B cell (primary cell): ENCODE data around the gene RNH1. TPM values are rescaled to one million over a fixed set of nuclear protein-coding genes. Genes with fewer than 3 reads are reported as not detected.
"Not testable (repeated sequence)": the region's sequence is repeated elsewhere in the genome, so short reads cannot be mapped to it uniquely, and the experiment has no call there.

Experiments
- ATAC-seq: fragments of 200-7000 bp; cut with Tn5 transposase; one replicate; pipeline ENCODE4 v1.10.0; 2021; ENCODE audit warnings: low read depth, mild to moderate bottlenecking, moderate number of reproducible peaks, moderate library complexity
- CTCF ChIA-PET: fragments of 350-600 bp; sonication (Branson Sonifier 250); formaldehyde crosslinking; loops from one replicate; lab custom pipeline; 2021; ENCODE audit warnings: antibody characterized with exemption, inconsistent platforms; lab: Charles Lee
- POLR2A ChIA-PET: fragments of 350-600 bp; sonication (Branson Sonifier 250); formaldehyde crosslinking; loops from one replicate; lab custom pipeline; 2021; ENCODE audit warnings: antibody characterized with exemption; lab: Charles Lee
- DNase-seq: peaks from one replicate; pipeline ENCODE4 v3.0.0; 2013
- H2AFZ ChIP-seq: 2 replicates; pipeline ENCODE4 v1.6.1; 2012; ENCODE audit warnings: mild to moderate bottlenecking, low read depth, low read length; ENCODE audit not compliant: insufficient read depth, poor library complexity, severe bottlenecking
- H3K27ac ChIP-seq, 2 donors: 1 replicate in 1 of 2; 2 replicates in 1 of 2; pipeline ENCODE4 v1.5.1; 2012 to 2013; ENCODE audit warnings: low read length in 2 of 2, mild to moderate bottlenecking in 2 of 2, moderate library complexity in 1 of 2
- H3K27me3 ChIP-seq, 4 experiments: fragments of 200-600 bp in 1 of 4; sonication (generic) in 1 of 4; replicated peaks in 1 of 4; 1 replicate in 2 of 4; 2 replicates in 2 of 4; pipeline versions ENCODE4 v1.6.1 to v1.7.0; 2013 to 2016; ENCODE audit warnings: low read length in 3 of 4, mild to moderate bottlenecking in 2 of 4, mixed read lengths in 1 of 4, moderate library complexity in 1 of 4; ENCODE audit not compliant: insufficient read depth in 4 of 4, control insufficient read depth in 3 of 4; ENCODE audit errors: control extremely low read depth in 1 of 4
- H3K36me3 ChIP-seq, 2 experiments: replicated peaks in 1 of 2; 1 replicate in 1 of 2; 2 replicates in 1 of 2; pipeline versions ENCODE4 v1.6.1 to v1.7.1; 2013; ENCODE audit warnings: low read length in 1 of 2; ENCODE audit not compliant: insufficient read depth in 2 of 2, control insufficient read depth in 1 of 2; ENCODE audit errors: control extremely low read depth in 1 of 2, extremely low read depth in 1 of 2
- H3K4me1 ChIP-seq, 2 donors: fragments of 200-600 bp in 1 of 2; sonication (generic) in 1 of 2; 1 replicate in 1 of 2; 2 replicates in 1 of 2; pipeline versions ENCODE4 v1.5.1 to v1.6.1; 2013 to 2017; ENCODE audit warnings: low read length in 2 of 2; ENCODE audit not compliant: control insufficient read depth in 2 of 2, insufficient read depth in 2 of 2
- H3K4me2 ChIP-seq: replicated peaks from 2 replicates; pipeline ENCODE3; 2012; ENCODE audit warnings: mild to moderate bottlenecking, low read depth, low read length; ENCODE audit not compliant: poor library complexity, severe bottlenecking
- H3K4me3 ChIP-seq, 5 experiments: fragments of 200-600 bp in 1 of 5; sonication (generic) in 1 of 5; 1 replicate in 3 of 5; 2 replicates in 2 of 5; pipeline versions ENCODE4 v1.5.1 to v1.7.0; 2011 to 2016; ENCODE audit warnings: low read length in 4 of 5, mild to moderate bottlenecking in 4 of 5, low read depth in 2 of 5, control low read depth in 1 of 5, moderate library complexity in 1 of 5; ENCODE audit not compliant: insufficient read depth in 1 of 5; ENCODE audit errors: control extremely low read depth in 1 of 5, extremely low read depth in 1 of 5
- H3K79me2 ChIP-seq: fragments of 200-600 bp; sonication (generic); one replicate; pipeline ENCODE4 v1.6.0; 2016; ENCODE audit warnings: low read length; ENCODE audit not compliant: control insufficient read depth, insufficient read depth
- H3K9ac ChIP-seq: fragments of 200-600 bp; sonication (generic); 2 replicates; pipeline ENCODE4 v1.6.1; 2017; ENCODE audit warnings: mild to moderate bottlenecking, low read length, moderate library complexity
- H3K9me3 ChIP-seq, 3 donors: one replicate each; pipeline versions ENCODE4 v1.6.1 to v1.7.1; 2013; ENCODE audit warnings: low read length in 2 of 3; ENCODE audit not compliant: control insufficient read depth in 2 of 3, insufficient read depth in 1 of 3; ENCODE audit errors: control extremely low read depth in 1 of 3
- H4K20me1 ChIP-seq: 2 replicates; pipeline ENCODE4 v1.6.0; 2012; ENCODE audit warnings: mild to moderate bottlenecking, low read length; ENCODE audit not compliant: insufficient read depth, control insufficient read depth, poor library complexity, severe bottlenecking
- H3K27ac Mint-ChIP-seq: one replicate; pipeline ENCODE4 v1.8.0; 2021; ENCODE audit warnings: mixed read lengths
- H3K27me3 Mint-ChIP-seq: one replicate; pipeline ENCODE4 v1.8.0; 2021; ENCODE audit warnings: mixed read lengths
- H3K4me1 Mint-ChIP-seq: one replicate; pipeline ENCODE4 v1.8.0; 2021; ENCODE audit warnings: mixed read lengths
- H3K4me3 Mint-ChIP-seq: one replicate; pipeline ENCODE4 v1.8.0; 2021; ENCODE audit warnings: mixed read lengths
- H3K9me3 Mint-ChIP-seq: one replicate; pipeline ENCODE4 v1.8.0; 2022; ENCODE audit warnings: mixed read lengths; ENCODE audit not compliant: insufficient read depth
- CTCF ChIP-seq: fragments of 200-600 bp; IDR thresholded peaks from one replicate; pipeline ENCODE4 v1.8.0; 2022; ENCODE audit warnings: antibody characterized with exemption, mild to moderate bottlenecking
- EZH2 ChIP-seq: IDR thresholded peaks from 2 replicates; pipeline ENCODE4 v1.6.1; 2012; ENCODE audit warnings: borderline replicate concordance, low read depth, mild to moderate bottlenecking, moderate library complexity, low read length; ENCODE audit not compliant: insufficient read depth, poor library complexity, severe bottlenecking
- WGBS: methylation state at CpG from one replicate; pipeline ENCODE4 v1.1.5; 2013; ENCODE audit warnings: missing lambda C conversion rate; ENCODE audit not compliant: insufficient coverage; 5-methylcytosine and 5-hydroxymethylcytosine counted together
- intact Hi-C: fragments of 100-400 bp; cut with micrococcal nuclease; formaldehyde crosslinking; loops from one replicate; pipeline ENCODE4 v1.10.0; 2022
- polyA plus RNA-seq: library from polyadenylated mRNA; depleted of rRNA; stranded (reverse); fragments of >200 nt; gene quantifications from 2 replicates; pipeline ENCODE4 v1.2.3, GENCODE V29; 2012
- total RNA-seq, 2 donors: library from RNA; stranded (reverse); fragments of 120-200 nt in 1 of 2; gene quantifications; 1 replicate in 1 of 2; 2 replicates in 1 of 2; pipeline versions ENCODE4 v1.2.3 to v1.2.4, GENCODE V29; 2013 to 2022

Gene RNH1
- total and polyA plus RNA-seq, 2 donors (not counting 1 experiment from before 2014, with no cell fraction given): 81.0 to 159 TPM

- H3K27ac ChIP-seq, ATAC-seq, H3K4me2 ChIP-seq, CTCF ChIA-PET, H3K27ac Mint-ChIP-seq, DNase-seq, H3K4me1 ChIP-seq, H3K36me3 ChIP-seq, H3K27me3 Mint-ChIP-seq, H3K4me3 ChIP-seq, H2AFZ ChIP-seq, H3K27me3 ChIP-seq, POLR2A ChIA-PET, intact Hi-C loops, H4K20me1 ChIP-seq, H3K9ac ChIP-seq, H3K9me3 Mint-ChIP-seq, H3K4me3 Mint-ChIP-seq, H3K4me1 Mint-ChIP-seq, H3K9me3 ChIP-seq: not testable (repeated sequence)
- 94% methylated on average over 12 of the region's 19 CpGs for WGBS
- H3K79me2 ChIP-seq: peaks cover 22% of the 10 kb centered on the region
Observed at GRCh38 chr11:469026-469683, 37.9 kb downstream of the RNH1 start.

GRCh38 chr11:468493-468892, 38.5 kb downstream of the RNH1 start:
- no peak for ATAC-seq
- Mint-ChIP-seq H3K27me3 (no peaks in the 10 kb centered on the region), H3K4me3 (no peak overlapping the region), H3K9me3 (no peaks in the 10 kb centered on the region), H3K4me1 (peaks cover 4% of the 10 kb centered on the region), H3K27ac (no peak overlapping the region)
- no peak overlapping the region for H3K4me3 ChIP-seq
- H3K27ac ChIP-seq: no peak overlapping the region
- no peaks in the 10 kb centered on the region for H3K4me1 ChIP-seq
- no peaks in the 10 kb centered on the region for H3K9me3 ChIP-seq
- CTCF ChIA-PET: no interaction called here
- no peak for TF ChIP-seq CTCF
- no peak for TF ChIP-seq EZH2
- intact Hi-C loops: no loop called here
- 93% methylated on average over 6 of the region's 6 CpGs for WGBS
- H3K9ac ChIP-seq: no peak overlapping the region
- no peak overlapping the region for H3K4me2 ChIP-seq
- no peak overlapping the region for H2AFZ ChIP-seq
- POLR2A ChIA-PET: no interaction called here
- H3K79me2 ChIP-seq: peaks cover 20% of the 10 kb centered on the region
- H3K36me3 ChIP-seq: no peaks in the 10 kb centered on the region
- no peaks in the 10 kb centered on the region for H3K27me3 ChIP-seq
- DNase-seq: no peak
- H4K20me1 ChIP-seq: no peaks in the 10 kb centered on the region
